Measurements from ENCODE around the gene DDX18. TPM values are rescaled to one million over a fixed set of nuclear protein-coding genes. Genes with fewer than 3 reads are reported as not detected.
"Not testable (repeated sequence)": the region's sequence is repeated elsewhere in the genome, so short reads cannot be mapped to it uniquely, and the experiment has no call there.

DDX18 gene
- polyA plus RNA-seq, 1 donor from 2014 or later: 44.3 TPM

DNA sequence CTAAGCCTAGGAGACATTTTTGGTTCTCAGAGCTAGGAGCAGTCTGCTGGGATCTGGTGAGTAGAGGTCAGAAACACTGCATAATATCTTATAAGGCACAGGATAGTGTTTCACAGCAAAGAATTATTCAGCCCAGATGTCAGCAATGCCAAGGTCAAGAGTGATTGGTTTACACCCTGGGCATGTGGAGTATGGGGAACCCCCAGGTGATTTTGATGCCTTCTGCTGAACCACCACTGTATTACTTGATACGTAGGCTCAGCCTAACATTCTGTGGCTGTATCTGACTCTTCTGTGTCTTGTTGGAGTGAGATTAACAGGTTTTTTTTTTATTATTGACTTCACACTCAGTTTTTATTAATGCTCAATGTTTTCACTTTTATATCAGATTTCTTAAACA lies 6.0 kb downstream of the DDX18 start:
- H3K4me1 Mint-ChIP-seq: peaks cover 8 to 12% (median 12%) of the 10 kb centered on the region in 3 donors
- H3K36me3 Mint-ChIP-seq: peaks cover 8% of the 10 kb centered on the region
- H3K27ac Mint-ChIP-seq: peak overlapping the region; percentile 45 to 79 (median 69)
- H3K27me3 Mint-ChIP-seq: no peaks in the 10 kb centered on the region
- no peaks in the 10 kb centered on the region for H3K9me3 Mint-ChIP-seq
- no peak overlapping the region for H3K4me3 Mint-ChIP-seq

DNA sequence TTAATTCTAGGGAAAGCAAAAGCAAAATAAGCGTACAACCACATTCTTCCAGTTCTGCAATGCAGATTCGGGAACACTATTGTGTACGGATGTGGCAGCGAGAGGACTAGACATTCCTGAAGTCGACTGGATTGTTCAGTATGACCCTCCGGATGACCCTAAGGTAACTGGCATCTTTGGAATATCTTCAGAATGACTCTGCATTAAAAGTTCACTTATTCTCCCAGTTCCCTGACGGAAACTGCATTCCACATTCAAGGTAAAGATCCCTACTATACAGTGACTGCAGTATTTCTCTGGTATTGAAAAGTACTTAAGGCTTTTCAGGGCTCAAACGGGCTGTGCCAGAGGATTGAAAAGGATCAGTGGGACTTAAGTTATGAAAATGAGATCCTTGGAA lies 10.9 kb downstream of the DDX18 start:
- Mint-ChIP-seq H3K27ac (no peak overlapping the region), H3K36me3 (peaks cover 25% of the 10 kb centered on the region), H3K4me1 (no peaks in the 10 kb centered on the region), H3K27me3 (no peaks in the 10 kb centered on the region), H3K4me3 (no peak overlapping the region), H3K9me3 (peaks cover 0 to 7% (median 6%) of the 10 kb centered on the region in 3 donors)

DNA sequence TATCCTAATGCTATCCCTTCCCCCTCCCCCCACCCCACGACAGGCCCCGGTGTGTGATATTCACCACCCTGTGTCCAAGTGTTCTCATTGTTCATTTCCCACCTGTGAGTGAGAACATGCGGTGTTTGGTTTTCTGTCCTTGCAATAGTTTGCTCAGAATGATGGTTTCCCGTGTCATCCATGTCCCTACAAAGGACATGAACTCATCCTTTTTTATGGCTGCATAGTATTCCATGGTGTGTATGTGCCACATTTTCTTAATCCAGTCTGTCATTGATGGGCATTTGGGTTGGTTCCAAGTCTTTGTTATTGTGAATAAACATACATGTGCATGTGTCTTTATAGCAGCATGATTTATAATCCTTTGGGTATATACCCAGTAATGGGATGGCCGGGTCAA lies 13.0 kb downstream of the DDX18 start:
- not testable (repeated sequence) for H3K27me3 Mint-ChIP-seq, H3K4me3 Mint-ChIP-seq, H3K27ac Mint-ChIP-seq, H3K9me3 Mint-ChIP-seq, H3K4me1 Mint-ChIP-seq
- H3K36me3 Mint-ChIP-seq: peaks cover 27% of the 10 kb centered on the region

DNA sequence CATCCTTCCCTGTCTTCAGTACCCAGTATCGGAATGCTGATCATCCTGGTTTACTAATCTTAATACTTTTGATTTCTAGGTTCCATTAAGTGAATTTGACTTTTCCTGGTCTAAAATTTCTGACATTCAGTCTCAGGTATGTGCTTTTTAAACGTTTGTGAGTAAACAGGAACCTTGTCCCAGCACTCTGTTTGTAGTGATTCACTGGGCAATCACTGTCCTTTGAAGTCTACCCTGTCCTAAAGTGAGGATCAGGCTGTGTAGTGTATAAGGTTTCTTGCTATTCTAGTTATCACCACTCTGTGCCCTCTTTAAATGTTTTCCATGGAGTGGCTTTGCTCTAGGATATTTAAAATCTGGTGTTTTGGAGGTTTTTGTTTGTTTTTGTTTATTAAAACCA lies 14.4 kb downstream of the DDX18 start:
- Mint-ChIP-seq H3K27me3 (no peaks in the 10 kb centered on the region), H3K36me3 (peaks cover 27% of the 10 kb centered on the region), H3K4me1 (no peaks in the 10 kb centered on the region), H3K9me3 (peaks cover 0 to 7% (median 6%) of the 10 kb centered on the region in 3 donors), H3K27ac (peak overlapping the region in 1 of 3 donors; percentile 35), H3K4me3 (no peak overlapping the region)

DNA sequence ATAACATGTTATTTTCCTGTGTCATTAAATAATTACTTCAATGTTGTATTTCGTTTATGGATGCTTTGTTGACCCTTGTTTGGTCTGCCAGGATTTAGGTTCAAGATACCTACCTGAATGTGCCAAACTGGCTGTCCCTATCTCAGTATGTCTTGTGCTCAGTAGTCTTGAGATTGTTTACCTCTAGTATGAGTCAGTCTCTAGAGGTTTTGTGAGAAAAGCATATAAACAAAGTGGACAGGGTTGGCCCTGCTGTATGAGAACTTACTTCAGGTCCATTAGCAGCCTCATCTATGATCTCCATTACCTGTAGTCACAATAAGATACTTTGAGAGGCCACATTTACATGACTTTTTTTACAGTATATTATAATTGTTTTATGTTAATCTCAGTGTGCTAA lies 17.8 kb downstream of the DDX18 start:
- Mint-ChIP-seq H3K27me3 (peaks cover 6% of the 10 kb centered on the region), H3K27ac (peak overlapping the region in 1 of 3 donors; percentile 29), H3K9me3 (peaks cover 0 to 3% (median 0%) of the 10 kb centered on the region in 3 donors), H3K4me3 (no peak overlapping the region), H3K36me3 (peaks cover 13% of the 10 kb centered on the region), H3K4me1 (peaks cover 0 to 6% (median 2%) of the 10 kb centered on the region in 3 donors)

DNA sequence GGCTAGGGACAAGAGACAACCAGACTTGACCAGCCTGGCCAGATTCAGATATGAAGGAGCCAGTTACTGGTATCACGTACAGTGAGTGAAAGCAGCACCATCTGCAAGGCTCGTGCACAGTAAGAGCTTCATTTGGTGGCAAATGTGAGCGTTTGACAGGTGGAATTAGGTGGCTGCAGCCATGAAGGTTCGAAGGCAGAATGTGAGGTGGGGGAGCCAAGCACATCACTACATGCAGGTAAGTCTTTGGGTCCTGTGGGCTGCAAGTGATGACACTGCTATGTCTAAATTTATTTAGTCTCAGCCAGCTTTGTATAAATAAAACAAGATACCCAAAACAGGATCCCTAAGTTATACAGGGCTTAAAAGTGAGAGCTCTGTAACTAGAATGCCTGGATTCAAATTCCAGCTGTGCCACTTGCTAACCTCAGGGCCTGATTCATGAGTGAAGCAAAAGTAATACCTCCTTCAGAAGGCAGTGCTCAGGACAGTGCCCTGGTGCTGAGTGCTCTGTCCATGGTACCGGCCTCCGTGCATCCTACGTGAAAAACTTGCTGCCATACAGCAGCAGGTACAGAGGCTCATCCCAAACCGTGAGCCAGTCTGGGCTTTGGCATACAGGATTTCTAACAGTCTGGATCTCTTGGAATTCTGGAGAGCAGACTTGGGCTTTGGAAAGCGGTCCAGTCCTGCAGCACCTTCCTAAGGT lies 18.6 kb downstream of the DDX18 start:
- H3K4me1 Mint-ChIP-seq: peaks cover 0 to 6% (median 2%) of the 10 kb centered on the region in 3 donors
- H3K9me3 Mint-ChIP-seq: no peaks in the 10 kb centered on the region
- peaks cover 8% of the 10 kb centered on the region for H3K36me3 Mint-ChIP-seq
- H3K27me3 Mint-ChIP-seq: peaks cover 6% of the 10 kb centered on the region
- no peak overlapping the region for H3K4me3 Mint-ChIP-seq
- H3K27ac Mint-ChIP-seq: peak overlapping the region in 1 of 3 donors; percentile 29

DNA sequence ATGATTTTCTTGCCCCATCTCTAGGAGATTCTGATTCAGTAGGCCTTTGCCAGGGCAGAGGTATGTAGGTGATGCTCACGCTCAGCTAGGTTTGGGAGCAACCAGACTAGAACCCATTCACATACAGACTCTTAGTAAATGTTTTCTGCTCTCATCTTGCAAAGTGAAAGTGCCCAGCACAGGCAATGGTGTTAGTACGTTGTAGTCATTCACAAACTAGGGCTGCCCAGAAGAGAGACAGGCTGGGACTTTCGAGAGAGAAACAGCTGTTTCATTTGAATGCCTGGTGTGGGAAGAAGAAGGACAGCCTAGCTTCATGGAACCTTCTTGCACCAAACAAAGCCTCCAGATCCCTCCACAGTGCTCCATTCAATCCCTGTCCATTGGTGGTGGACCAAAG lies 19.4 kb downstream of the DDX18 start:
- H3K4me1 Mint-ChIP-seq: peaks cover 0 to 6% (median 2%) of the 10 kb centered on the region in 3 donors
- H3K4me3 Mint-ChIP-seq: no peak overlapping the region
- peaks cover 9% of the 10 kb centered on the region for H3K36me3 Mint-ChIP-seq
- no peaks in the 10 kb centered on the region for H3K9me3 Mint-ChIP-seq
- peak overlapping the region in 2 of 3 donors; percentile 25 to 47 for H3K27ac Mint-ChIP-seq
- peaks cover 6% of the 10 kb centered on the region for H3K27me3 Mint-ChIP-seq

DNA sequence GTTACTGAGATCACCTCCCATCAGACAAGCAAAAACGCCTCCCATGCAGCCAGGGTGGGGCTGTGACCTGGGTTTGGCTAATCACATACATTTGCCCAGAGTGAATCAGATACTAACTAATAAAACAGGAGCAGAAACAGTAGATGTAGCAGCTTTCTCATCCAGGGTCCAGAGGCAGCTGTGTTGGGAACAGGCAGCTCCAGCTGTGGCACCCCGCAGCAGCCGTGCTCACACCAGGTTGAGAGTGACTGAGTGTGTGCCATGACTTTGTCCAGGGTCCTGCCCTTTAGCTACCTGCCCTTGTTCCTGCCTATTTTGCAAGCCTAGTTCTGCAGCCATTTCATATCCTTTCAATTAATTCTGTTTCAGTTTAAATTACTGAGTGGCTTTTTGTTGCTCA lies 20.5 kb downstream of the DDX18 start:
- Mint-ChIP-seq H3K4me1 (peaks cover 0 to 6% (median 2%) of the 10 kb centered on the region in 3 donors), H3K27me3 (peaks cover 6% of the 10 kb centered on the region), H3K36me3 (peaks cover 10% of the 10 kb centered on the region), H3K4me3 (peak overlapping the region in 1 of 4 donors; percentile 47), H3K27ac (no peak overlapping the region), H3K9me3 (no peaks in the 10 kb centered on the region)

DNA sequence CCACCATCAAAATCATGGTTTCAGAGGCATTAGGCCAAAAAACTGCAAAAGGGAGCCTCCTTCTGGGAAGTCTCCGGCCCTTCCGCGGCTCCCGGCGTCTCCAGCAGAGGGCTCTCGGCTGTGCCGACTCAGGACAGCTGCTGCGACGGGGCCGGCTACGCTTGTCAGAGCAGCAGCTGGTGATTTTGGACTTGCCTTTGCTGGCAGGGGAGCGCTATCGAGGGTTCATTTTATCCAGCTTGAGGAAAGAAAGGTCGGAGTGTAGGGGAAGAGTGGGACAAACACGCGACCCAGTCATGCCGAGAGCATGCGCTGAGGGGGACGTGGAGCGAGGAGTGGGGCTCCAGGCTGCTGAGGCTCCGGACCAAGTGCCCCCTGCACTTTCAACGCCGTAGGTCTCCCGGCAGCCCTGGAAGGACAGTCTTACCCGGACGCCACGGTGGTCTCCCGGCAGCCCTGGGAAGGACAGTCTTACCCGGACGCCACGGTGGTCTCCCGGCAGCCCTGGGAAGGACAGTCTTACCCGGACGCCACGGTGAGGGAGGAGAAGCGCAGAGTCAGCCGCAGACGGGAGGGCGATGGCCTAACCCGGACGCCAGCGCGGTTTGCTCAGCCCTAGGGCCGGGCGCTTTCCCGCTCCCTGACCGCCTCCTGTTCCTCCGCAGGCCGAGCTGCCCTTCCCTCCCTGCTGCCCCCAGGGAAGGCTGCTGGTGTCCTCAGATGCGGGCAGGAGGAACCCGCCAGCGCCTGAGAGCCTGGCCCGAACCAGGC lies 21.7 kb downstream of the DDX18 start:
- no peaks in the 10 kb centered on the region for H3K9me3 Mint-ChIP-seq
- peaks cover 6% of the 10 kb centered on the region for H3K27me3 Mint-ChIP-seq
- peak overlapping the region in 1 of 3 donors; percentile 77 for H3K27ac Mint-ChIP-seq

DNA sequence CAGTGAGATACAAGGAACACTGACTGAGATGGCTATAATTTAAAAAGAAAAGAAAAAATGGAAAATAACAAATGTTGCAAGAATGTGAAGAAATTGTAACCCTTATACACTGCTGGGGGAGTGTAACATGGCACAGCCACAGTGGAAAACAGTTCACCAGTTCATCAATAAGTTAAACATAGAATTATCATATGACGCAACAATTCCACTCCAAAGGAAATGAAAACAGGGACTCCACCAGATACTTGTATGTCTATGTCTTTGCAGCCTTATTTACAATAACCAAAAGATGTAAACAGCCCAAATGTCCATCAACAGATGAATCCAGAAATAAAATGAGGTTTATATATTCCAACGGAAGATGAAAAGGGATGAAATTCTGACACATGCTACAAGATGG lies 30.8 kb downstream of the DDX18 start:
- Mint-ChIP-seq H3K27ac (no peak overlapping the region), H3K4me1 (peaks cover 0 to 2% (median 0%) of the 10 kb centered on the region in 3 donors), H3K4me3 (no peak overlapping the region), H3K27me3 (peaks cover 15% of the 10 kb centered on the region), H3K36me3 (peaks cover 4% of the 10 kb centered on the region), H3K9me3 (peaks cover 2 to 10% (median 3%) of the 10 kb centered on the region in 3 donors)

More for the DNA sequence above, 21.7 kb downstream of the DDX18 start:
- Mint-ChIP-seq H3K4me3 (peak overlapping the region in 3 of 4 donors; percentile 63 to 94 (median 79)), H3K36me3 (peaks cover 12% of the 10 kb centered on the region), H3K4me1 (peaks cover 0 to 6% (median 2%) of the 10 kb centered on the region in 3 donors)

DNA sequence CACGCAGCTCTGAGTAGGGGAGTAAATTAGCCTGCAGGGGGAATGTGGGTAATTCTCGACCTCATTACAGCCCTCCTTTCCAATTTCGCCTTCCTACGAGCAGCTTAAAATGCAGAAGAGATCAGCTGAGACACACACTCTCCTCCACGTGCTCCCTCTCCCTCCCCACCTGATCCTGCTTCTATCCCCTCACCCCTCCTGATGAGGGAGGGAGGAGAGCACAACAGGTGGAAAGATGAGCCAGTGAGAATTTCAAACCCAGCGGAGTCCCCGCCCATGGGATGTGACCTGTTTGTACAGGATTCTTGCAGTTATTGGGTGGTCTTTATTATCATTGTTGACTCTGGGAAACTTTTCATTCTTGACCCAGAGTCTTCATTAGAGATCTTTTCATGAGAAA lies 35.5 kb downstream of the DDX18 start:
- H3K9me3 Mint-ChIP-seq: peaks cover 2 to 10% (median 4%) of the 10 kb centered on the region in 3 donors
- H3K36me3 Mint-ChIP-seq: peaks cover 2% of the 10 kb centered on the region
- H3K4me3 Mint-ChIP-seq: no peak overlapping the region
- H3K4me1 Mint-ChIP-seq: peaks cover 0 to 2% (median 0%) of the 10 kb centered on the region in 3 donors
- peaks cover 15% of the 10 kb centered on the region for H3K27me3 Mint-ChIP-seq
- no peak overlapping the region for H3K27ac Mint-ChIP-seq

DNA sequence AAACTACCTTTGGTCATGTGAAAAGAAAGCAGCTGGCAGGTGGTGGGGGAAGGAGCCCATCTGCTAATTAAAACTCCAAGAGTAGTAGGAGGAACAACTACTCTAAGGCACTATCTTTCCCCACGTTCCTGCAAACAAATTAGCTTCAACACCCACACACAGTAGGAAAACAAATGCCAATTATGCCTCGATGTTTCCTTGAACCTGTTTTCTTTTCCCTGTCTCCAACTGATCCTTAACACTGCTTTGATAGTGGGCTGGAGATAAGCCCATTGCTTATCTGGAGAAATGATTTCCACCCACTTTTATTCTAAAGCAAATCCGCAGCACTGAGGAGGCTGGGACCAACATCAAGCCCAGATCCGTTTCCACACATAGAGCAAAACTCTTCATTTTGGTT lies 36.0 kb downstream of the DDX18 start:
- Mint-ChIP-seq H3K4me1 (peaks cover 0 to 2% (median 0%) of the 10 kb centered on the region in 3 donors), H3K36me3 (peaks cover 2% of the 10 kb centered on the region), H3K27ac (no peak overlapping the region), H3K4me3 (no peak overlapping the region), H3K9me3 (peaks cover 2 to 10% (median 4%) of the 10 kb centered on the region in 3 donors), H3K27me3 (peaks cover 15% of the 10 kb centered on the region)

DNA sequence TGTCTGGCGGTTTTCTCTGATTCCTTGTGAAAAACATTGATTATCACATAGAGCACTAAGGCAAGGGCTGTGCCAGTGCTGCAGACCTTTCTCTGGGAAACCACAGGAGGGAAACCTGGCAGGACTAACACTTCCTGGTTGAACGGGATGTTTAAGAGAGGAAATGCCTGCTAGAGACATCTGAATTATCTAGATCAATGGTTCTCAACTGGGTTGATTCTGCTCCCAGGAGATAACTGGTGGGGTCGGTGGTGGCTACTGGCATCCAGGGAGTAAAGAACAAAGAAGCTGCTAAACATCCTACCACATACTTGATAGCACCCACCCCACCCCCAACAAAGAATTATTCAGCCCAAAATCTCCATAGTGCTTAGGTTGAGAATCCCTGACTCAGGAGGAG lies 37.5 kb downstream of the DDX18 start:
- Mint-ChIP-seq H3K36me3 (peaks cover 2% of the 10 kb centered on the region), H3K27me3 (peaks cover 20% of the 10 kb centered on the region), H3K4me3 (no peak overlapping the region), H3K4me1 (peaks cover 0 to 2% (median 0%) of the 10 kb centered on the region in 3 donors), H3K27ac (no peak overlapping the region), H3K9me3 (peaks cover 2 to 9% (median 4%) of the 10 kb centered on the region in 3 donors)

DNA sequence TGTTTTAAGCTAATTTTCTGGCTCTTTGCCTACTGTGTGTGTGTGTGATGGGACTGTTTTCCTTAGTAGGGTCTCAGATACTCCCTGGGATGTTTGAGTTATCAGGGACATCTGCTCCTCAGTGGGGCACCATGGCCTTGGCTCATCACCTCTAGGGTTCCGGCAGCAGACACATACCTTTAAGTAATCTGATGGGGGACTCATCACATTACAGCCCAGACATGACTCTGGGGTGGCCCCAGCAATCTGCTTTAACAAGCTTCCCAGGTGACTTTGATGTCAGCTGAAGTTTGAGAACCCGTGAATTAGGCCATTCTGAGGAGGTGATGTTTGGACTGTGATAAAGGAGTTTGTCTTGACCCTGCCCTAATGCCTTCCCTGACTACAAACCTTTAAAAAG lies 38.8 kb downstream of the DDX18 start:
- no peaks in the 10 kb centered on the region for H3K4me1 Mint-ChIP-seq
- H3K4me3 Mint-ChIP-seq: no peak overlapping the region
- H3K36me3 Mint-ChIP-seq: peaks cover 2% of the 10 kb centered on the region
- no peak overlapping the region for H3K27ac Mint-ChIP-seq
- H3K27me3 Mint-ChIP-seq: peaks cover 17% of the 10 kb centered on the region
- H3K9me3 Mint-ChIP-seq: peaks cover 0 to 2% (median 0%) of the 10 kb centered on the region in 3 donors

DNA sequence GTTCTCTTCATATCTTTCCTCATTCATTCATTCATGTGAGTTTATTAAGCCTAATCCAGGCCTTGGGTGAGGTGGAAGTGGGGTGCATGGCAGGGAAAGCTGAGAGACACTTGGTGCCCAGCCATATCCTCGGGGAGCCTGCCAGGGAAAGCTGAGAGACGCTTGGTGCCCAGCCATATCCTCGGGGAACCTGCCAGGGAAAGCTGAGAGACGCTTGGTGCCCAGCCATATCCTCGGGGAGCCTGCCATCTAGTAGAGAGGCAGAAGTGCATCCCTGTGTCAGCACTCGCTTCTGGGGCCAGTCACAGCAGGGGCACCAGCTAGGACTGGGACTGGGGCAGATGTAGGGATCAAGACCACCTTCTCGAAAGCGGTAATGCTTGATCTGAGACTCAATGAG lies 39.4 kb downstream of the DDX18 start:
- Mint-ChIP-seq H3K4me1 (no peaks in the 10 kb centered on the region), H3K36me3 (peaks cover 2% of the 10 kb centered on the region), H3K27me3 (peaks cover 11% of the 10 kb centered on the region), H3K9me3 (peaks cover 0 to 2% (median 0%) of the 10 kb centered on the region in 3 donors), H3K4me3 (no peak overlapping the region), H3K27ac (no peak overlapping the region)
